ENCODE data around the gene PAH.

The PAH gene

GRCh38 chr12:102956738-102957327 is 39.8 kb upstream of the PAH start:
- TF ChIP-seq CTCF (IDR thresholded peaks at IDR 0.05; ENCODE audit: low read depth, low read length): no peak
- DNase-seq (ENCODE audit: extremely low read depth, low read depth): no peak

DNA sequence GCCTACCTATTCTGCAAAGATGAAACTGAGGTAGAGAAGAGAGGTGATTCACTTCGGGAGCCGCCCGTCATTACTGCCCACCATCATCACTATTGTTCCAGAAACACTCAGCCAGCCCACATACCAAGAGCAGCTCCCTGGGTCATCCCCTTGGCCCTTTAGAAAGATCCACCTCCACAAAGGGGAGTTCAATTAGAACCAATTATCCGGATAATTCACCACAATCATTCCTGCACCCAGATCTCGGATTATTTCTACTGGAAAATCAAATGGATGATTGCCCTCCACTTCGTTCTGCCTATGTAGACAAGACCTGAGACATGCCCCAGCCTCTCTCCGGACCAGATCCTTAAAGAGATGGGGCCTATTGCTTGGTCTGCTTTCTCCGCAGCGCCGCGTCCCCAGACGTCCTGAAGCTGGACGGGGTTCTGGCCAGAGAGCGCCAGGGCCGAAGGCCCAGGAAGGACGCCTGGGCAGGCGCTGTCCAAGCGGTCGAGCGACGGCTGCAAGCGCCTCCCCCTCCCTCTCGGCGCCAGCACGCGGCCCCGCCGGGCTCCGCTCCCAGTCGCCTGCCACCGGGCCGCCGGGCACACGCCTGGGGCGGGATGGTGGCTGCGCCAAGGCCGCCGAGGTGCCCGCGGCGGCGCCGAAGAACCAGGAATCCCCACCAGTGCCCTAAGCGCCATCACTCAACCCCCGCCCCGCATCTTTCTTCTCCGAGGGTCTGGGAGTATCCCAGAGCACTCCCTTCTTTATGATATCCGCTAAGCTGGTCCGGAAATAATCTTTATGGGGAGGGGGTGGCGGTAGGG is 39.1 kb upstream of the PAH start:
- DNase-seq (ENCODE audit: extremely low read depth, low read depth): no peak
- TF ChIP-seq CTCF (IDR thresholded peaks at IDR 0.05; ENCODE audit: low read depth, low read length): no peak

DNA sequence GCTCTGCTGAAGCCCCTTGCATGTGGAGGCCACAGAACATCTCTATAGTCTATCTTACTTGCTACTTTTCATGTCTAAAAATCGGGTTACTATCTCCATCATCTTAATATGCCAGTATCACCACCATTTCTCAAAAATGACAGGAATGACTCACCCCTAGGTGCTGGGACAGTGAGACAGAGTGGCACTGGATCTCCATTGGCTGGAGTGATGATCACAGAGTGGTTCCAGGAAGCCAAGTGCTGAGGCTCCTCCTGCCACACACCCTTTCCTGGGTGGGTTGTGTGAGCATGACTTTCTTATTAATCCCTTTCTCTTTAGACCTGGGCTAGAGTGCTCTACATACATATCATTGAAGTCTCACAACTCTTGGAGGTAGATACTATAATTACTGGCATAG is 37.1 kb upstream of the PAH start:
- no peak for TF ChIP-seq CTCF (IDR thresholded peaks at IDR 0.05; ENCODE audit: low read depth, low read length)
- DNase-seq (ENCODE audit: extremely low read depth, low read depth): no peak

- DNase-seq (ENCODE audit: extremely low read depth, low read depth): no peak
- no peak for TF ChIP-seq CTCF (IDR thresholded peaks at IDR 0.05; ENCODE audit: low read depth, low read length)
Measured at GRCh38 chr12:102953221-102953620, 36.2 kb upstream of the PAH start.

DNA sequence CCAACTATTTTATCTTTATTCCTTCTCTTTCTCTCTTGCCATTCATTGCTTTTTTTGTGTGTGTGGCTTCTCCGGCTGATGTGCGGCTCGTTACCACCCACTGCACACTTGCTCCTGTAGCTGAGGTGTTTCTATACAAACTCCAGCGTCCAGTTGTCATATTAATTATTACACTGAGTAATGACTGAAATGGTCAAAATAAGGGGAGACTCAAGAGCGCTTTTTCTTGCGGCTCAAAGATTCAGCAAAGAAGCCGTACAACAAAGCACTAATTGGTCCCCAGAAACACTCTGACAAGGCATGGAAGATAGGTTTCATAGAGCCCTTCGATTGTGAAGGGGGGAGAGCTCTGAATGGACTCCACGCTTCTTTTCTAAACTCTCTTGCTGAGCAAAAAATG is 34.8 kb upstream of the PAH start:
- DNase-seq (ENCODE audit: extremely low read depth, low read depth): no peak
- TF ChIP-seq CTCF (IDR thresholded peaks at IDR 0.05; ENCODE audit: low read depth, low read length): no peak

- DNase-seq (ENCODE audit: extremely low read depth, low read depth): no peak
- no peak for TF ChIP-seq CTCF (IDR thresholded peaks at IDR 0.05; ENCODE audit: low read depth, low read length)
Measured at GRCh38 chr12:102950950-102951619, 34.0 kb upstream of the PAH start.

All from AG09319 (cell line).